A673 (cell line): ENCODE measurements around the gene EXPH5.

ENCODE experiments used
- CTCF ChIP-seq: fragments of 300-800, 200-600 bp; sonication (generic); conservative IDR thresholded peaks from 2 replicates; pipeline ENCODE4 v1.5.1; 2017; ENCODE audit warnings: low read depth, mild to moderate bottlenecking, antibody characterized with exemption, low read length, moderate library complexity, mixed read lengths
- EZH2 ChIP-seq: fragments of 200-600 bp; sonication (generic); IDR thresholded peaks from 2 replicates; pipeline ENCODE4 v1.6.1; 2017; ENCODE audit warnings: borderline replicate concordance, low read depth, mild to moderate bottlenecking, mixed read lengths, antibody characterized with exemption, low read length; ENCODE audit not compliant: poor library complexity, severe bottlenecking

- TF ChIP-seq CTCF (no peak), EZH2 (no peak)
Observed at GRCh38 chr11:108588287-108588686, 5.3 kb downstream of the EXPH5 start.
